Measurements from ENCODE around the gene PAPOLG. TPM values are rescaled to one million over a fixed set of nuclear protein-coding genes. Genes with fewer than 3 reads are reported as not detected.

Gene PAPOLG
- total RNA-seq, 1 donor from 2014 or later, result 60.8 TPM

DNA sequence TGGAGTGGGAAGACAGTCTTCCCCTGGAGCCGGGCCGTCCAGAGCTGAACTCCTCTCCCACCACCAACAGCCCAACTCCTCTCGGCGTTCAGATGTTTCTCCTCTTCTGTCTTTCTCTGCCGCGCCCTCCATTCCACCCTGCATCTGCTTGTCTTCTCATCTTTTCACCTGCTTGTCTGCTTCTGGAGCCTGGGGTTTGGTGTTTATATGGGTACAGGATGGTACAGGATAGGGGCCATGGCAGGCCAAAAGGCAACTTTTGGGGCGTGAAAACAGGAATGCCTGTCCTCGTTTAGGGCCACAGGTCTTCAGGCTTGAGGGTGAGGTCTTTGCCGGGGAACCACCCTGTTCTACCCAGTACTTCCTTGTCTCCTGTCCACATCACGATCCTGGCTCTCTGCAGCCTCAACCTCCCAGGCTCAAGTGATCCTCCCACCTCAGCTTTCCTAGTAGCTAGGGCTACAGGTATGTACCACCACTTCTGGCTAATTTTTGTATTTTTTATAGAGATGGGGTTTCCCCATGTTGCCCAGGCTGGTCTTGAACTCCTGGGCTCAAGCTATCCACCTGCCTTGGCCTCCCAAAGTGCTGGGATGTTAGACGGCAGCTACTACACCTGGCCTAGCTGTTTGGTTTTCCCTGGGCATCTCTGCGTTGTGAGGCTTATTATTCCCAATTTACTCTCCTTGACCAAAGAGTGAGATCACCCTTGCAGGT lies 64.5 kb downstream of the PAPOLG start:
- H3K36me3 ChIP-seq, result no peaks in the 10 kb centered on the region
- H2AFZ ChIP-seq (replicated peaks), result no peak overlapping the region
- no peak for DNase-seq (ENCODE audit: low spot score)
- H3F3A ChIP-seq (ENCODE audit: low read depth), result no peaks in the 10 kb centered on the region
- TF ChIP-seq EZH2 (IDR thresholded peaks at IDR 0.05) (no peak), EZH2phosphoT487 (IDR thresholded peaks at IDR 0.05) (no peak)
- TF ChIP-seq, protein P1, sequence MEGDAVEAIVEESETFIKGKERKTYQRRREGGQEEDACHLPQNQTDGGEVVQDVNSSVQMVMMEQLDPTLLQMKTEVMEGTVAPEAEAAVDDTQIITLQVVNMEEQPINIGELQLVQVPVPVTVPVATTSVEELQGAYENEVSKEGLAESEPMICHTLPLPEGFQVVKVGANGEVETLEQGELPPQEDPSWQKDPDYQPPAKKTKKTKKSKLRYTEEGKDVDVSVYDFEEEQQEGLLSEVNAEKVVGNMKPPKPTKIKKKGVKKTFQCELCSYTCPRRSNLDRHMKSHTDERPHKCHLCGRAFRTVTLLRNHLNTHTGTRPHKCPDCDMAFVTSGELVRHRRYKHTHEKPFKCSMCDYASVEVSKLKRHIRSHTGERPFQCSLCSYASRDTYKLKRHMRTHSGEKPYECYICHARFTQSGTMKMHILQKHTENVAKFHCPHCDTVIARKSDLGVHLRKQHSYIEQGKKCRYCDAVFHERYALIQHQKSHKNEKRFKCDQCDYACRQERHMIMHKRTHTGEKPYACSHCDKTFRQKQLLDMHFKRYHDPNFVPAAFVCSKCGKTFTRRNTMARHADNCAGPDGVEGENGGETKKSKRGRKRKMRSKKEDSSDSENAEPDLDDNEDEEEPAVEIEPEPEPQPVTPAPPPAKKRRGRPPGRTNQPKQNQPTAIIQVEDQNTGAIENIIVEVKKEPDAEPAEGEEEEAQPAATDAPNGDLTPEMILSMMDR (IDR thresholded peaks at IDR 0.05), result no peak
- Mint-ChIP-seq H3K4me1 (no peaks in the 10 kb centered on the region), H3K4me3 (no peak overlapping the region), H3K27ac (no peak overlapping the region), H3K9me3 (no peaks in the 10 kb centered on the region), H3K27me3 (ENCODE audit: insufficient read depth, low read depth) (peaks cover 9% of the 10 kb centered on the region), H3K36me3 (no peaks in the 10 kb centered on the region)
- no peak overlapping the region for H3K4me2 ChIP-seq
- no peaks in the 10 kb centered on the region for H3K79me2 ChIP-seq (ENCODE audit: low read depth)
- no peaks in the 10 kb centered on the region for H3K27me3 ChIP-seq
- no peak overlapping the region for H3K4me3 ChIP-seq
- no peaks in the 10 kb centered on the region for H3K9me3 ChIP-seq (ENCODE audit: low read depth)
- no peak overlapping the region for H3K9ac ChIP-seq
- H3K27ac ChIP-seq, result no peak overlapping the region
- no peaks in the 10 kb centered on the region for H4K20me1 ChIP-seq (ENCODE audit: low read depth)
- H3K4me1 ChIP-seq, result no peaks in the 10 kb centered on the region

DNA sequence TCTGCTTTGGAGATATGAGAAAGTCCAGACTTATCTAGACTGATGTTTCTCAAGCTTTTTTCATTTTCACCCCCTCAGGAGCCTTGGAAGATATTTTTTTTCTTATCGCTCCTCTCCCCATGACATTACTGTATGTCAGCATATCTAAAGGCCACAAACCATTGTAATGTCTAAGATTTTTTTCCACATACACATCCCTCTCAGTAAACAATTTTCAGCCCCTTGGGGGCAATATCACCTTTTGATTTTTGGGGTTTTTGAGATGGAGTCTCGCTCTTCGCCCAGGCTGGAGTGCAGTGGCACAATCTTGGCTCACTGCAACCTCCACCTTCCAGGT lies 65.0 kb downstream of the PAPOLG start:
- H3K27ac ChIP-seq, result no peak overlapping the region
- Mint-ChIP-seq H3K9me3 (no peaks in the 10 kb centered on the region), H3K27me3 (ENCODE audit: insufficient read depth, low read depth) (peaks cover 9% of the 10 kb centered on the region), H3K4me1 (no peaks in the 10 kb centered on the region), H3K27ac (no peak overlapping the region), H3K4me3 (no peak overlapping the region), H3K36me3 (no peaks in the 10 kb centered on the region)
- TF ChIP-seq, protein P1 (IDR thresholded peaks at IDR 0.05), result no peak
- no peak for TF ChIP-seq EZH2 (IDR thresholded peaks at IDR 0.05)
- no peak for TF ChIP-seq EZH2phosphoT487 (IDR thresholded peaks at IDR 0.05)
- no peak for DNase-seq (ENCODE audit: low spot score)
- no peak overlapping the region for H3K4me3 ChIP-seq
- no peaks in the 10 kb centered on the region for H3K36me3 ChIP-seq
- H3K4me2 ChIP-seq, result no peak overlapping the region
- no peaks in the 10 kb centered on the region for H4K20me1 ChIP-seq (ENCODE audit: low read depth)
- no peak overlapping the region for H3K9ac ChIP-seq
- H3K4me1 ChIP-seq, result no peaks in the 10 kb centered on the region
- no peak overlapping the region for H2AFZ ChIP-seq (replicated peaks)
- no peaks in the 10 kb centered on the region for H3K9me3 ChIP-seq (ENCODE audit: low read depth)
- no peaks in the 10 kb centered on the region for H3K27me3 ChIP-seq
- no peaks in the 10 kb centered on the region for H3F3A ChIP-seq (ENCODE audit: low read depth)
- H3K79me2 ChIP-seq (ENCODE audit: low read depth), result no peaks in the 10 kb centered on the region

DNA sequence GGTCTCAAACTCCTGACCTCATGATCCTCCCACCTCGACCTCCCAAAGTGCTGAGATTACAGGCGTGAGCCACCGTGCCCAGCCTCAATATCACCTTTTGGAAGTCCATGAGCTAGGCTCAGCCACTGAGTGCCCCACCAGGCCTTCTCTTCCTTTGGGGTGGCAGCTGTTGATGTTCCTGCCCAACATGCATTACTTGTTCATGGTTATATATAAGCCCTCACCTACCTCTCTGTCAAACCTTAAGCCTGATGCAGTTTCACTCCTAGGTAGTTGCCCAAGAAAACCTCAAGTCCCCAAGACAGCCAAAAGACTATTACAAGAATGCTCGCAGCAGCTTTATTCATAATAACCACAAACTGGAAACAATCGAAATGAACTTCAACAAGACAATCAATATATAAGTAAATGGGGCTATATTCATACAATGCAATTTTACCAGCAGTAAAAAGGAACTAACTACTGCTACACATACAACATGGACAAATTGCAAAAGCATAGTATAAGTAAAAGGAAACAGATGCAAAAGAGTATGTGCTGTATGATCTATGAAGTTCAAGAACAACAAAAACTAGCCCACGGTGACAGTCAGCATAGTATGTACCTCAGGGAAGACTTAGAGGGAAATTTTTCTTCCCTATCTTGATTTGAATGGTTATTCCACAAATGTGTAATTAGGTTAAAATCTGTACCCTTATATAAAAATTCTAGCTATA lies 65.7 kb downstream of the PAPOLG start:
- H3K27me3 Mint-ChIP-seq (ENCODE audit: insufficient read depth, low read depth), result peaks cover 9% of the 10 kb centered on the region
- no peaks in the 10 kb centered on the region for H3K79me2 ChIP-seq (ENCODE audit: low read depth)

DNA sequence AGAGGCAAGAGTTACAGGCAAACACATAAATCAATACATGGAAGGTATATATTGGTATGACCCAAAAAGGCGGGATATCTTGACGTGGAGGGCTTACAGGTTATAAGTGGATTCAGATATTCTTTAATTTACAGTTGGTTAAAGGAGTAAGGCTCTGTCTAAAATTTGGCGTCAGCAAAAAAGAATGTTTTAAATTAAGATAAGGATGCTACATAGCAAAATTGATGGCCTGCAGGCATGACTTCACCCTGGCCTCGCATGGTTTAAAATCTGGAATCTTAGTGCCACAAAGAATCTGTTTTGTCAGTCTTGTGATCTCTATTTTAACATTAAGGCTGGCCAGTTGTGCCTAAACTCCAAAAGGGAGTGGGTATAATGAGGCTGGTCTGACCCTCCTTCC lies 66.9 kb downstream of the PAPOLG start:
- DNase-seq (ENCODE audit: low spot score), result no peak
- H4K20me1 ChIP-seq (ENCODE audit: low read depth), result no peaks in the 10 kb centered on the region
- no peak overlapping the region for H3K4me3 ChIP-seq
- no peaks in the 10 kb centered on the region for H3K9me3 ChIP-seq (ENCODE audit: low read depth)
- H3K27ac ChIP-seq, result no peak overlapping the region
- H3K4me3 Mint-ChIP-seq, result no peak overlapping the region
- H3K36me3 Mint-ChIP-seq, result no peaks in the 10 kb centered on the region
- no peaks in the 10 kb centered on the region for H3F3A ChIP-seq (ENCODE audit: low read depth)
- no peak for TF ChIP-seq EZH2 (IDR thresholded peaks at IDR 0.05)
- no peak for TF ChIP-seq EZH2phosphoT487 (IDR thresholded peaks at IDR 0.05)
- TF ChIP-seq, protein P1 (IDR thresholded peaks at IDR 0.05), result no peak
- no peaks in the 10 kb centered on the region for H3K27me3 ChIP-seq
- H3K9ac ChIP-seq, result no peak overlapping the region
- no peaks in the 10 kb centered on the region for H3K4me1 ChIP-seq
- H3K9me3 Mint-ChIP-seq, result no peaks in the 10 kb centered on the region
- no peaks in the 10 kb centered on the region for H3K36me3 ChIP-seq
- H3K27ac Mint-ChIP-seq, result no peak overlapping the region
- H3K79me2 ChIP-seq (ENCODE audit: low read depth), result no peaks in the 10 kb centered on the region
- H2AFZ ChIP-seq (replicated peaks), result no peak overlapping the region
- H3K4me2 ChIP-seq, result no peak overlapping the region
- H3K4me1 Mint-ChIP-seq, result no peaks in the 10 kb centered on the region
- H3K27me3 Mint-ChIP-seq (ENCODE audit: insufficient read depth, low read depth), result peaks cover 9% of the 10 kb centered on the region

More for the DNA sequence above, 65.7 kb downstream of the PAPOLG start:
- Histone ChIP-seq H3K36me3 (no peaks in the 10 kb centered on the region), H3K4me3 (no peak overlapping the region), H3K9me3 (ENCODE audit: low read depth) (no peaks in the 10 kb centered on the region), H3K27me3 (no peaks in the 10 kb centered on the region), H3F3A (ENCODE audit: low read depth) (no peaks in the 10 kb centered on the region), H3K4me1 (no peaks in the 10 kb centered on the region), H4K20me1 (ENCODE audit: low read depth) (no peaks in the 10 kb centered on the region), H3K4me2 (no peak overlapping the region), H3K9ac (no peak overlapping the region), H2AFZ (replicated peaks) (no peak overlapping the region), H3K27ac (no peak overlapping the region)
- no peak overlapping the region for H3K27ac Mint-ChIP-seq
- H3K4me3 Mint-ChIP-seq, result no peak overlapping the region
- H3K36me3 Mint-ChIP-seq, result no peaks in the 10 kb centered on the region
- no peak for TF ChIP-seq EZH2phosphoT487 (IDR thresholded peaks at IDR 0.05)
- DNase-seq (ENCODE audit: low spot score), result no peak
- H3K4me1 Mint-ChIP-seq, result no peaks in the 10 kb centered on the region
- H3K9me3 Mint-ChIP-seq, result no peaks in the 10 kb centered on the region
